NCI-H345 treated with DMSO at 0.1 percent for 48 hours (cell line): Measurements from ENCODE around the gene MADD.

Source experiments
- DNase-seq: peaks from one replicate; lab custom pipeline; 2025; ENCODE audit not compliant: unreplicated experiment; lab: John Stamatoyannopoulos, UW

The MADD gene

DNA sequence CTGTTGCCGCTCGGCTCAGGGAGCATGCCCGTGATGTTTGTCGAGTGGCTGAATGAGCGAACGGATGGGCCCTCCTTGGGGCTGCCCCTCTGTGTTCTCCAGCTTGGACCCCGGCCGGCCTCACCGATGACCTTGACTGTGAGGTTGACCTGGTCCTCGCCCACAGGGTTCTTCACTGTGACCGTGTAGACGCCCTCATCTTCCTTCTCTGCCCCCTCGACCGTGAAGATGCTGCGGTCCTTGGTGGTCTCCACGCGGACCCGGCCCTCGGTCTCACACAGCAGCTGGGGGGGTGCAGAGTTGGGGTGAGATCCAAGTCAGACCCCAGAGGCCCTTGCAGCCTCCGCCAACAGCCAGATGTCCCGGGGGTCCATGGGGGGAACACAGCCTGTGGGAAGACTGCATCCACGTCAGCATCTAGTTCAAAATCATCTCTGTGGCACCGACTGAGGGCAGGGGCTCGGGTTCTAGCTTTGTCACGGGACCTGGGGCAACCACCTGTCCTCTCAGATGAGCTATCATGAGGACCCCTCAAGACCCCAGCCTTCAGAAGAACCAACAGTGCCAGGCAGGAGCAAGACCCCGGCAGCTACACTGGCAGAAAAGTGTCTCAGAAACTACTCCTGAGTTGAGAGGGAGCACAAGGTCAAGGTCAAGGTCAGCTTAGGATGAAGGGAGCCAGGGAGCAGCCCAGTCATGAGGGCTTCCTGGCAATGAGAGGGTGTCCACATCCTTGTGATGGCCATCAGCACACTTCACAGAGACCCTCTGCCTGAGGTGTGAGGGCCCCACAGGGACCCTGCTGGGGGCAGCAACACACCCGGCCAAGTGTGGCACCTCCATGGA, 68.7 kb downstream of the MADD start:
- no peak for DNase-seq

DNA sequence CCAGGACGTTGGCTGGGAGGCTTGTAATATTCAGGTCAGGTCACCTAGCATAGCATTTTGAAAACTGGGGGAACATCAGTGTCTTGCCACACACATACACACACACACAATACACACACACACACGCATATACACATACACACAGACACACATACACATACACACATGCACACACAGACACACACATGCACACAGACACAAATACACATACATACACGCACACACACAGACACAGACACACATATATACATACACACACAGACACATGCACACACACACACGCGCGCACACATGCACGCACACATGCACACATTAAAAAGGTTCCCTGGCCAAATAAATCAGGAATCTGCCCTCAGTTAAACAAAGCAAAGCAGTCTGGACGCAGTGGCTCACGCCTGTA, 70.1 kb downstream of the MADD start:
- no peak for DNase-seq

DNA sequence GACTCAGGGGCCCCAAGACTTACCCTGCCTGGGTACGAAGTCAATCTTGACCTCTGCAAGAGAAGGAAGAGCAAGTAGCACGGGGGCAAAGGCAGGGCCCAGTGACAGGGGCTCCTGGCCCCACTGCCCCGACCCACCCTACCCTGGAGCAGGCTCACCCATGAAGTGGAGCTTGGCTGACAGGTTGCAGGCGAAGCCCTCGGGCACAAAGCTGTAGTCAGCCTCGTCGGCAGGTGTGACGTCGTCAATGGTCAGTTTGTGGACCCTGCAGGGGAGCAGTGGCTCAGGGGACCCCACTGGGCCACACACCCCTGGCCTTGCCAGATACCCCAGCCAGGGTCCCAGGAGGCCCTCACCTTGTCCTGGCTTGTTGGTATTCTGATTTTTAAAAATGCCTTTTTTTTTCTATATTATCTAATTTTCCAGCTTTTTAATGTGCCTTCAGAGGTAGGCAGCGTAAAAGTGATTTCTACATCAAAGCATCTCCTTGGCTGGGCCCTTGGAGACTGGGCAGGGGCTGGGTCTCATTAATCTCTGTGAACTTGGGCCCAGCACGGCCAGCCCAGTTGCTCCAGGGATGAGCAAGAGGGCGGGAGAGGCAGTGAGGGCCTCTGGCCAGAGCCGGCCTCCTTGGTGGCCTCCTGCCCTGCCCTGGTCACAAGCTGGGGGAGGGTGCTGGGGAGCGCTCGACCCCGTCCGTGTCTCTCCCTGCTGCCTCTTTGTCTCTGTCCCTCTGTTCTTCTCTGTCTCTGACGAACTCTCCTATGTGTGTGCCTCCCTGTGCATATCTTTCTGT, 71.2 kb downstream of the MADD start:
- no peak for DNase-seq

DNA sequence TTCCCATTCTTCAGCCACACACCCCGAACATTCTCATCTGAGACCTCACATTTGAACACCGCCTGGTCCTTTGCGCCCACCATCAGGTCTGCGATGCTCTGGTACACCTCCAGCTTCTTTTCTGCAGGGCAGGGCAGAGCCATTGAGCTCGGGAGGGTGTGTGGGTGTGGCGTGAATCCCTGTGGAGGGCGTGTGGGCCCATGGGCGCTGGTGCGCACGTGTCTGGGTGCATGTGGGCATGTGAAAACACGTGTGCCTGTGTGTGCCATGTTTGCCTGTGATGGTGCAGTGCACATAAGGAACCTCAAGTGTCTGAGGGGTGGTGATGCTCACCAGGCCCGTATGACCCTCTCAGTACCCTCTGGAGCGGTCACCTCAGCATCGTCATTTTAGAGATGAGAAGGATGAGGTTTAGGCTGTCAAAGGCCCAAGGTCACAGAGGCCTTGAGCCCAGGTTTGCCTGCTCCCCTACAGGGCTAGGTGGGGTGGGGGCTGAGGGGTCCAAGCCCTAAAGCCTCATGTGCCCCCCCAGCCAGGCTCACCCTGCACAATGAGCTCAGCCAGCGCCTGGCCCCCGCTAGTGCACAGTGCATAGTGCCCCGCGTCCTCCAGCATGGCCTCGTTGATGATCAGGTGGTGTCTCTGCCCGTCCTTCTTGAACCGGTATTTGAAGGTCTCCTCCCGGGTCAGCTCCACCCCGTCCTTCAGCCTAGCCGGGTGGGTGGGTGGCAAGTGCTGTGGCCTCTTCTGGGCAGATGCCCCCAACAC, 72.3 kb downstream of the MADD start:
- DNase-seq, result no peak

DNA sequence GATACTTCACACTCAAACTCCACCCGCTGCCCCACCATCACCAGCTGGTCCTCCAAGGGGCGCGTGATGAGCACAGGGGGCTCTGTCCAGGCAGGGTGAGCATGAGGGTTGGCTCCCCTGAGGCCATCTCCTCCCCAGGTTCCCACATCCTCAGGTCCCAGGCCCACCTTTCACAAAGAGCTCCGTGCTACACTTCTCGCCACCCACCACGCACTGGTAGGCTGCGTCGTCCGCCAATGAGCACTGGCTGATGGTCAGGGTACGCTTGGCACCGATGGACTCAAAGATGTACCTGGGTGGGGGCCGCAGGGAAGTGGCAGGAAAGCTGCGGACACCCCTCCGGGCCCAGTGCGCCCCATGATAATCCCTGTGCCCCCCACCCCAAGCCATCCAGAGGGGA, 72.9 kb downstream of the MADD start:
- no peak for DNase-seq

DNA sequence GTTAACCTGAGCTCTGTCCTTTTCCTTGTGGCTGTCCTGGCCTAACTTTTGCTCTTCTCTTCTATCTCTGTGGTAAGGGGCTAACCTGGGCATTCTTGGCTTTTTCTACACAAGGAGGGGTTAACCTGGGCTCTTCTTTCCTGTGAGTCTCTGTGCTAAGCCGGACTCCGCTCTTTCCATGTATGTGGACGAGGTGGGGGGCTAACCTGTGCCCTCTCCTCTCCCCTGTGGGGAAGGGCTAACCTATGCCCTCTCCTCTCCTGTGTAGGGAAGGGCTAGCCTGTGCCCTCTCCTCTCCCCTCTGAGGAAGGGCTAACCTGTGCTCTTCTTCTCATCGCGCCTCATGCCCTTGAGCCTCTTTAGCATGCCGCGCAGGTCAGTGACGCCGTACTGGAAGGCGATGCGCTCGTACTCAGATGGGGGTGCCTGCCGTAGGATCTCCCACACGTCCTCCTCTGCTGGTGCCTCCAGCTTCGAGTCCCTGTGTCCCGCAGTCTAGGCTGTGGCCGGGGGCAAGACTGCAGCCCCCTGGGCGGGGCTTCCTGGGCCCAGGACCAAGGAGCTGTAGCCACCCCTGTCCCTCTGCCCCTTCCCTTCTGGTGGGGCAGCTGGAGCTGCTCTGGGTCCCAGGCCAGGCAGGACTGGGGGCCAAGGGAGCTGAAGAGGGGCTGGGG, 76.1 kb downstream of the MADD start:
- DNase-seq, result no peak

DNA sequence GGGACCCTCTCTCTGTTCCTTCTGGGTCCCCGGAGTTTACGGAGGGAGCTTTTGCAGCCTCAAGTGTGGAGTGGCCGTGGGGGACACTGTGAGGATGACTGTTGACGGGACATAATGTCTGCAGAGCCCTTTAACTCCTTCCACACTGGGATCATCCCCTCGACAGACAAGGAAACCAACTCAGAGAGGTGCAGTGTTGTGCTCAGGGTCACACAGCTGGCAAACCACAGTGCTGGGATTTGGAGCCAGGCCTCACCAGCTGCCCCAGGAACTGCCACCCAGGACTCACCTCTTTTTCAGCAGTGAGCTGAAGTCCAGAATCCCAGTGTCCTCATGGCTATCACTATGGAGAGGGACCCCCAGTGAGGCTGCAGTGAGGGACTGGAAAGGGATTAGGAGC, 77.2 kb downstream of the MADD start:
- DNase-seq, result no peak

DNA sequence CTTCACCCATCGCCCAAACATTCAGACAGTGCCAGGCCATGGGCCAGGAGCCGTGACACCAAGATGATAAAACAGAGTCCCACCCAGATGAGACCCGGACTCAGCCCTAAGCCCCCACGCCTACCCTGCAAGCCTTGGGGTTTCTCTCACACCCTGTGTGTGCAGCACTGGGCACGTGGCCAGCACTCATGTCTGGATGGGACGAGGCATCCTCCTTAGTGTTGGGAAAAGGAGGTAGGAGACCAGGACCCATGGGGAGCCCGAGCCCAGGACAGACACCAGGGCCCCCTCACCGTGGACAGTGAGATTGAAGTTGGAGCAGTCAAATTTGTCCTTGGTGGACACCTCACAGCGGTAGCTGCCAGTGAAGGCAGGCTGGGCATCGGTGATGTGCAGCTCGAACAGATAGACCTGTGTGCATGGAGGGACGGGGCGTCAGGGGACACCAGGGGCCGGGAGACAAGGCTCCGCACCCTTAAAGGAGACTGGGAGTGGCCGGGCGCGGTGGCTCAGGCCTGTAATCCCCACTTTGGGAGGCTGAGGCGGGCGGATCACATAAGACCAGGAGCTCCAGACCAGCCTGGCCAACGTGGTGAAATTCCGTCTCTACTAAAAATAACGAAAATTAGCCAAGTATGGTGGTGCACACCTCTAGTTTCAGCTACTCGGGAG, 78.3 kb downstream of the MADD start:
- DNase-seq, result no peak

DNA sequence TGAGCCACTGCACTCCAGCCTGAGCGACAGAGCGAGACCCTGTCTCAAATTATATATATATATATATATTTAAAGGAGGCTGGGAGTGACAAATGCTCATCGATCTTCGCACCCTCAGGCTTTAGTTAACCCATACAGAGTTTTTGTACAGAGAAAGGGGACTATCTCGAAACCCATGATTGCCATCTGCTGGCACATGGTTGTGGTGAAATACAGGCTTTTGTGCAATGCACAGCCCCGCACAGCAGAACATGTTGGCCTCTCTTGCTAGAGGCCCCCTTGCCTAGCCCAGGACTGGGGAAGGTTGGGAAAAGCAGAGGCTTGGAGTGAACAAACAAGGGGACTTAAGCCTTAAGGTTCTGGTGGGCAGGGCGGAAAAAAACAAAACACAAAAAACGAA, 78.9 kb downstream of the MADD start:
- no peak for DNase-seq

DNA sequence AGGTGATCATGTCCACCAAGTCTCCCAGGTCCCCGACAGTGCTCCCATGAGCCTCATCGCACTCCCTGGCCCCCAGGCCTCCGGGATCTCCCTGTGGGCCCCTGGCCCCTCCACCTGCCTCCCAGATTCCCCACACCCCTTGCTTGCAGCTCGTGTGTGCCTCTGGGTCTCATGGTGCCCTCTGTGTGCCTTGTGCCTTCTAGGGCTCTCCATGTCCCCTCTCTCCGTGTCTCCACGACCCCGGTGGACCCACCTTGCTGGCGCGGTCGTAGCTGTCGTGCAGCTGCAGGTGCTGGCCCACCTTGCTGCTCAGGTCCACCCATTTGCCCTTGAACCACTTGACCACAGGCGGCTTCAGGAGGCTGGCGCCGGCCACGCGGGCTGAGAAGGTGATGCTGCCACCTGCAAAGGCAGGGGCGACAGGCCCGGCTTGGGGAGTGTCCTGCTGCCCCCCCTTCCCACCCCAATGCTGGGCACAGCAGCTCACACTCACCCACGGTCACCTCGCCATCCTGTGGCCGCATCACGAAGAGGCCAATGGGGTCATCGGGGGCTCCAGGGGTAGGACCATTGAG, 79.7 kb downstream of the MADD start:
- no peak for DNase-seq

DNA sequence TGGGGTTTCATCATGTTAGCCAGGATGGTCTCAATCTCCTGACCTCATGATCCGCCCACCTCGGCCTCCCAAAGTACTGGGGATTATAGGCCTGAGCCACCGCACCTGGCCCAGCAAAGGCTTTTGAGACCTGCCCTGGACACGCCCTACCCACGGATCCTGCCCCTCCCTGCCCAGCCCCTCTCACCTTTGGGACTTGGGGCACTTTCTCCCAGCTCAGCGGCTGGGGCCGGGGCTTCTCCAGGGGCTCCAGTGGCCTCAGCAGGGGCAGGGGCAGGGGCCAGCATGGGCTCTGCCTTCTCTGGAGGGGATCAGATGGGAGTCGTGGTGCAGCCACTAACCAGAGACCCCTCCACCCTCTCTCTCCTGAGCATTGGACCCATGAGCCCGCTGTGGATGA, 80.4 kb downstream of the MADD start:
- DNase-seq, result no peak

DNA sequence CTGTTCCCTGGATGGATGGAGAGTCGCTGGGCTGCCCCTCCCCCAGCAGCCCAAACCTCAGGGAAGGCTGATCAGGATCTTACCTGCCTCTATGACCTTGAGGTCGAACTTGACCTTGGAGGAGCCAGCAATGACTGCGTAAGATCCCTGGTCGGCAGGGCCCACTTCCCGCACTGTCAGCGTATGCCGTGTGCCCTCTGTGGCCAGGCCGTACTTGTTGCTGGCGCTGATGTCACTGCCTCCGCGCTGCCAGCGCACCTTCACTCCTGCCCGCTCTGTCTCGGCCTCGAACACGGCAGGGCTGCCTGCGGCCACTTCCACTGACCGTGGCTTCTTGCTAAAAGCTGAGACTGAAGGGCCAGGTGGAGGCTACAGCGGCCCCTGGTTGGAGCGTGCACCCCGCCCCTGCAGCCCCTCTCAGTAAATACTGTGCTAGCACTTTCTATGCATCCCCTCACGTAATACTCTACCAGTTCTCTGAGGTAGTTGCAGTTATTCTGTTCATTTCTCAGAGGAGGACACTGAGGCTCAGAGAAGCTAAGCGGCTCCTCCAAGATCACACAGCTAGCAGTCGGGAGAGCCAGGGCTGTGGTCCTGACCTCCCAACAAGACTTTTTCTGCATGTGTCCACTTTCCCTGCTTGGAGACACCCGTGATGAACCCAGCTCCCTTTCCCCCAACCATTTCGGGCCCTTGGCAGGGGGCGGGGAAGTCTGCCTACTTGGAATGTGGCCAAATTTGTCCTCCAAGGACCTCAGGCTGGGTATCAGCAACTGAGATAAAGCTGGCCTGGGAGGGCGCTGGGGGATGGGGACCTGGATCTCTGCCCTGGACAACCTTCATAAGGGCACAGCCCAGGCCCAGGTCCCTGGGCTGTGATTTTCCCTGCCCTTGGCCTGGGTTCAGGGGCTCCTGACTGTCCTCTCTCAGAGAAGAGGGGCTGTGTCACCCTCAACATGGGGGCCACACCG, 81.5 kb downstream of the MADD start:
- no peak for DNase-seq

DNA sequence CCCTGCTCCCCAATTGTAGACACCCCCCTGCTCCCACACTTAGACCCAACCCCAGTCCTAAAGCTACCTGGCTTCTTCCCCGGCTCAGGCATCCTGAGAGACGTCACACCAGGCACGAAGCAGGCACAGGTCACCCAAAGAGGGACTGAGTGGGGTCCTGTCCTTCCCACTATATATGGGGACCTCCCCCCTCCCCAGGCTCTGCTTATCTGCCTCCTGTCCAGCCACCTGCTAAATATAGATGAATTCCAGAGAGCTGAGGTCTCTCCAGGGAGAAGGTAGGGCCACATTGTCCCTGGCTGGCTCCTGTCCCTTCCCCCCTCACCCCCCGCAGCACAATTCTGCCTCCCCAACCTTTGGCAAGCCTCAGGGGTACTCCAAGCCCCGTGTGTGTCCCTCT, 82.6 kb downstream of the MADD start, which contains the start of gene MYBPC3:
Gene MYBPC3 (minus strand): TSS at position 147 of the 400 bp plus-strand sequence. CDS start 55 bp downstream, at position 92.
- DNase-seq, result no peak

DNA sequence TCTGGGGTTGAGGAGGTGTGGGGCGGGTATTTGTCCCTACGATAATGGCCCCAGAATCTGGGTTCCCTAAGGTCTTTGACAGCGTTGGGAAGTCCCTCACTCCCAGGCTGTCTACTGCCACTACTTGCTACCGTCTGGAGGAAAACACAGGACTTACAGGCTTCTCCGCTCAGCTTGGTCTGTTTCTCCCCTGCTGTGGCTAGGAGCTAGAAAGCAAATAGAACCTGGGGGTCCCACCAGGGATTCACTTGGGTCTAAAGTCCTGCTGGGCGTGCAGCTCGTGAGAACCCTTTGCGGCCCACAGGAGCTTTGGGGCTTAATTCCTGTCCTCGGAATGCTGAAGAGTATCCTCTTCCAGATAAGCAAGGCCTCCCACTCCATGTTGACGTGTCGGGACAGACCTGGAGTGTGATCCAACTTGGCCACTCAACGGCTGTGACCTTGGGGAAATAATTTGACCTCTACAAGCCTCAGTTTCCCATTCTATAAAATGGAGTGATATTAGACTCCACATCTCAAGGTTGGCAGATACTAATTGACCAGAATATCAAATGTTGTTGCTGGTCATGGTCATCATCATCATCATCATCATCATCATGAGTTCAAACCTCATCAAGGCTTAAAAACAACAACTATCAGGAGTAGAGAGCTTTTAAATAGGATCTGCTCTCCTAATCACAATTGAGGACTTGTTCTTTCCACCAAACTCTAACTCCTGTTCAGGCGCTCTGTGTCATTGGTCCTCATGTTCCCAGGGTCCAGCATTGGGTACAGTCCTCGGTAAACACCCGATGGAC, 84.2 kb downstream of the MADD start:
- no peak for DNase-seq

DNA sequence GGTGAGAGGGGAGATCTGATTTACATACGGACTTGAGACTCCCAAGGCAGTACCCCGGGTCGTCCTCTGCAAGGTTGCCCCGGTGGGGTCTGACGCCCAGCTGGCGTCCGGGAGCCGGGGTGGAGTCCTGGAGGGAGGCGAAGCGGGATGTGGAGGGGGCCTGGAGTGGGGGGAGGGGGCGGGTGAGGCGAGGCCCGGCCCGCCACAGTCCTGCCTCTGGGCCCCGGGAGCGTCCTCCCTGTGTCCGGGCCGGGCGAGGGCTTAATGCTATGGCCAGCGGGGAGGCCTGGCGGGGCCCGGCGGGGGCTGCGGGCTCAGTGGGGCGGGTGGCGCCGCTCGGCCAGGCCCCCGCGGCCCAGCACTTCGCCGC, 85.0 kb downstream of the MADD start:
- no peak for DNase-seq

DNA sequence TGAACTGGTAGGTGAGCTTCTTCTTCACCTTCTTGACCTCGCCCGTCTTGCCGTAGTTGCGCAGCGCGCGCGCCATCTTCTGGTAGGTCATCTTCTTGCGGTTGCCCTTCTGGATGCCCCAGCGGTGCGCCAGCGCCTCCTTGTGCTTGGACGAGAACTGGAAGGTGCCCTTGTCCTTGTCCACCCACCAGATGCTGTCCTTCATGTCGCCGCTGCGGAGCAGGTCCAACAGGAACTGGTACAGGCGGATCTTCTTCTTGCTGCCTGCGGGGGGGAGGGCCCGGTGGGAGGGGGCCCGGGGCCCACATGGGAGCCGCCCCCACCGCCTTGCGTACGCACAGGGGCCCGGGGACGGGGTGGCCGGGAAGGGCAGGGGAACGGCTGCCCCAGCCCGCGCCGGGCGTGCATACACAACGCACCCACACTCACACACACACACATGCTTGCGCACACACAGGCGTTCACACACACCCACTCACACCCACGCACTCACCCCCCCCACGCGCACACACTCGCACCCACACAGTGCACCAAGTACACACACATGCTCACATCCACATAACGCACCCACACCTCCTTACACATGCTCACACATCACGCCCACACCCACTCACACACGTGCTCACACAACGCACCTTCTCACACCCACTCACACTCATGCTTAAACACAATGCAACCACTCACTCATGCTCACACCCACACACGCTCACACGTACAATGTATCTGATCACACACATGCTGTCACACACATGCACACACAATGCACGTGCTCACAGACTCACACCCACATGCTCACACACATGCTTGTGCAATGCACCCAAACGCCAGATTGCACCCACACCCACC, 85.6 kb downstream of the MADD start:
- peak; percentile 76 for DNase-seq
